Stromal cell of bone marrow (primary cell): ENCODE results near the gene KRTAP4-1.
"Not testable (repeated sequence)": the region's sequence is repeated elsewhere in the genome, so short reads cannot be mapped to it uniquely, and the experiment has no call there.

Experiments
- DNase-seq: peaks from one replicate; pipeline ENCODE4 v3.0.0-alpha.2; 2012; ENCODE audit warnings: low read depth

The KRTAP4-1 gene

DNA sequence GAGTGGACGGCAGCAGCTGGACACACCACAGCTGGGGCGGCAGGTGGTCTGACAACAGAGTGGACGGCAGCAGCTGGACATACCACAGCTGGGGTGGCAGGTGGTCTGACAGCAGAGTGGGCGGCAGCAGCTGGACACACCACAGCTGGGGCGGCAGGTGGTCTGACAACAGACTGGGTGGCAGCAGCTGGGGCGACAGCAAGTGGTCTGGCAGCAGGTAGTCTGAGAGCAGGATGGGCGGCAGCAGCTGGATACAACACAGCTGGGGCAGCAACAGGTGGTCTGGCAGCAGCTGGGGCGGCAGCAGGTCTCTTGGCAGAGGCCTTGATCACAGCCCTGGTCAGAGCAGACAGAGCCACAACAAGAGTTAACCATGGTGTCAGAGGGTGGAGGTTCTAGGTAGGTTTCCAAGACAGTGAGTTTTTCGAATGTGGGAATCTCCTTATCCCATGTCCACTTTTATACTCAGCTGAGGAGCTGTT, at the start of gene KRTAP4-1:
Gene KRTAP4-1, minus strand, starts transcription at position 432 of the 482 bp plus-strand sequence. Its CDS starts 57 bp downstream, at position 375.
- DNase-seq = no peak

DNA sequence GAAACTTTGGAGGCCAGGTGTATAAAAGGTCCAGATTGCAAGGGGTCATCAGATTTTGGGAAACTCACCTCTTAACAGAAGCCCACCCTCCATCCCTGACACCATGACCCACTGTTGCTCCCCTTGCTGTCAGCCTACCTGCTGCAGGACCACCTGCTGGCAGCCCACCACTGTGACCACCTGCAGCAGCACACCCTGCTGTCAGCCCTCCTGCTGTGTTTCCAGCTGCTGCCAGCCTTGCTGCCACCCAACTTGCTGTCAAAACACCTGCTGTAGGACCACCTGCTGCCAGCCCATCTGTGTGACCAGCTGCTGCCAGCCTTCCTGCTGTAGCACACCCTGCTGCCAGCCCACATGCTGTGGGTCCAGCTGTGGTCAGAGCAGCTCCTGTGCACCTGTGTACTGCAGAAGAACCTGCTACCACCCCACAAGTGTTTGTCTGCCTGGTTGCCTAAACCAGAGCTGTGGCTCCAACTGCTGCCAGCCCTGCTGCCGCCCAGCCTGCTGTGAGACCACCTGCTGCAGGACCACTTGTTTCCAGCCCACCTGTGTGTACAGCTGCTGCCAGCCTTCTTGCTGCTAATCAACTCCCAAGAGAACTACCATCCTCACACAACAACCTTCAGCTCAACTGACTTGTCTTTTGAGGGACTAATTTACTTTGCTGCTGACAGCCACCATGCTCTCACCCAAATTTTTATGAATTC, 47.8 kb upstream of the KRTAP4-1 start, which contains the start of gene KRTAP9-3:
Gene KRTAP9-3, plus strand, starts transcription at position 51 of the 707 bp plus-strand sequence. Its CDS starts 53 bp downstream, at position 104.
- DNase-seq = not testable (repeated sequence)

DNA sequence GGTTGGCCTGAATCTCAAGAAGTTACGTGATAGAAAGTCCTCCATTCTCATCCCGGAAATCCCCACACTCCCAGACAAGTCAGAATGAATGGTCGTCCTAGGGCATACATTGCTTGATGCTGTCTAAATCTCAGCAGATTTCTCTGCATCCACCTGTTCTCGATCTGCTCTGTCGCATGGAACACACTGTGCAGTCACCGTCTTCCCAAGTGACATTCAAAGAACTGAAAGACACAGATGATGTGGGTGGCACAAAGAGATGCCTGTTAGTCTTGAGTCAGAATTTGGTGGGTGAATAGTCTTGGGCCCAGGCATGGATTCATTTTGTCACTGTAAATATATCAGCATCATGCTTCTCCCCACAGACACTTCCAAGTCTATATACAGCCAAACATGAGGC, 47.0 kb upstream of the KRTAP4-1 start:
- DNase-seq = no peak

DNA sequence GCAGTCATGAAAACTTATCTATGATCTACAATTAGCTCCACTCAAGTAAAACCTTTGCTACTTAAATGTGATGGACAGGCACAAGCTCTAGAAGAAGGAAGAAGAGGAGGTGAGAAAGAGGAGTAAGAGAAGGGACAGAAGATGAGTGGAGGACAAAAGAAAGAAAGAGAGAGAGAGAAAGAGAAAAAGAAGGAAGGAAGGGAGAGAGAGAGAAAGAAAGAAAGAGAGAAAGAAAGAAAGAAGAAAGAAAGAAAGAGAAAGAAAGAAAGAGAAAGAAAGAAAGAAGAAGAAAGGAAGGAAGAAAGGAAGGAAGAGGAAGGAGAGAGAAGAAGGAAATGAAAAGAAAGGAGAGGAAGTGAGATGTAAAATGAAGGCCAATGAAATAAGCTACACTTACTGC, 45.4 kb upstream of the KRTAP4-1 start:
- DNase-seq = no peak

DNA sequence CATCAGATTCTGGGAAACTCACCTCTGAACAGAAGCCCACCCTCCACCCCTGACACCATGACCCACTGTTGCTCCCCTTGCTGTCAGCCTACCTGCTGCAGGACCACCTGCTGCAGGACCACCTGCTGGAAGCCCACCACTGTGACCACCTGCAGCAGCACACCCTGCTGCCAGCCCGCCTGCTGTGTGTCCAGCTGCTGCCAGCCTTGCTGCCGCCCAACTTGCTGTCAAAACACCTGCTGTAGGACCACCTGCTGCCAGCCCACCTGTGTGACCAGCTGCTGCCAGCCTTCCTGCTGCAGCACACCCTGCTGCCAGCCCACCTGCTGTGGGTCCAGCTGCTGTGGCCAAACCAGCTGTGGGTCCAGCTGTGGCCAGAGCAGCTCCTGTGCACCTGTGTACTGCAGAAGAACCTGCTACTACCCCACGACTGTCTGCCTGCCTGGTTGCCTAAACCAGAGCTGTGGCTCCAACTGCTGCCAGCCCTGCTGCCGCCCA, 41.9 kb upstream of the KRTAP4-1 start, which contains the start of gene KRTAP9-2:
Gene KRTAP9-2, plus strand, starts transcription at position 51 of the 498 bp plus-strand sequence. Its CDS starts 7 bp downstream, at position 58.
- DNase-seq = not testable (repeated sequence)

DNA sequence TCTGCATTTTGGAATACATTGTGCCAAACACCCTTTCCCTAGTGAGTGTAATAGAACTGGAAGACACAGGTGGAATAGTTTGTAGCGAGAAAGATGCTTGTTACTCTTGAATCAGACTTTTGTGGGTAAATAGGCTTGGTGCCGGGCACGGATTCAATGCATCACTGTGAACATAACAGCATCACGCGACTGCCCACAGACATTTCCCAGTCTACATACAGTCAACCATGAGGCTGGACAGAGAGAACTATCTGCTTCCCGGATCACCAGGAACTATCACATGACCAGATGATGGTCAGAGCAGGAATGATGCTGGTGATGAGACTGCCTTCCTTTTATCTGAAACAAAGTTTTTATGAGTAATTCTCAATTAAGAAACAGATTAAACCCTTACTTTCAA, 41.3 kb upstream of the KRTAP4-1 start:
- no peak for DNase-seq

DNA sequence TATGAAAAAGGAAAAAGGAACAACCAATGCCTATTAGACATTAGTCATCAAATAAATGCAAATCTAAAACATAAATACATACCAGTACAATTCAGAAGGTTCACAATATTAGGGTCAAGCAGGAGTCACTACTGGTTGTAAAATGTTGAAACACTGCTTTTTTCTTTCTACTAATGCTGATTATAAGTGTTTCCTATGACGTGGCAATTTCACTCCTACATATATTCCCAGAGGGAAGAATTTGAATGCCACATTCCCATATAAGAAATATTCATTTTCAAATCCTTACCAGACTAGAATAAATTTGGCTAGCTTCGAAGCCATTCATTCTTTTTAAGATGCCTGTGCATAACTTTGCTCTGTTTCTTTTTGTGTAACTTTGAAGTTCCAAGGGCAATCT, 39.1 kb upstream of the KRTAP4-1 start:
- DNase-seq = peak; percentile 1

DNA sequence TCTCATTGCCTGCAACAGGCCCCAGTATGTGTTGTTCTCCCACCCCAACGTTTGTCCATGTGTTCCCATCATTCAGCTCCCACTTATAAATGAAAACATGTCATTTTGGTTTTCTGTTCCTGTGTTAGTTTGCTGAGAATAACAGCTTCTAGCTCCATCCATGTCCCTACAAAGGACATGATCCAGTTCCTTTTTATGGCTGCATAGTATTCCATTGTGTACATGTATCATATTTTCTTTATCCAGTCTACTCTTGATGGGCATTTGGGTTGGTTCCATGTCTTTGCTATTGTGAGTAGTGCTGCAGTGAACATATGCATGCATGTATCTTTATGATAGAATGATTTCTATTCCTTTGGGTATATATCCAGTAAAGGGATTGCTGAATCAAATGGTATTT, 31.0 kb upstream of the KRTAP4-1 start:
- DNase-seq = no peak

DNA sequence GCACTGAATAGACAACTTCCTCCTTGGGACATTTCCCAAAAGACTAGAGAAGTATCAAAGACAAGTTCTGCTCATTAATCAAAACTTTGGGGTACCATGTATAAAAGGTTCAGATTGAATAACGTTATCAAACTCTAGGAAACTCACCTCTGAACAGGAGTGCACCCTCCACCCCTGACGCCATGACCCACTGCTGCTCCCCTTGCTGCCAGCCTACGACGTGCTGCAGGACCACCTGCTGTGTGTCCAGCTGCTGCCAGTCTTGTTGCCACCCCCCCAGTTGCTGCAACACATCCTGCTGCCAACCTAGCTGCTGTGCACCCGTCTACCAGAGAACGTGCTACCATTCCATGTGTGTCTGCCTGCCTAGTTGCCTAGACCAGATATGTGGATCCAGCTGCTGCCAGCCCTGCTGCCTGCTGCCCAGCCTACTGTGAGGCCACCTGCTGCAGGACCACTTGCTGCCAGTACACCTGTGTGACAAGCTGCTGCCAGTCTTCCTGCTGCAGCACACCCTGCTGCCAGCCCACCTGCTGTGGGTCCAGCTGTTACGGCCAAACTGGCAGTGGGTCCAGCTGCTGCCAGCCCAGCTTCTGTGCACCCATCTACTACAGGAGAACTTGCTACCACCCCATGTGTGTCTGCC, 27.9 kb upstream of the KRTAP4-1 start:
- DNase-seq = no peak

DNA sequence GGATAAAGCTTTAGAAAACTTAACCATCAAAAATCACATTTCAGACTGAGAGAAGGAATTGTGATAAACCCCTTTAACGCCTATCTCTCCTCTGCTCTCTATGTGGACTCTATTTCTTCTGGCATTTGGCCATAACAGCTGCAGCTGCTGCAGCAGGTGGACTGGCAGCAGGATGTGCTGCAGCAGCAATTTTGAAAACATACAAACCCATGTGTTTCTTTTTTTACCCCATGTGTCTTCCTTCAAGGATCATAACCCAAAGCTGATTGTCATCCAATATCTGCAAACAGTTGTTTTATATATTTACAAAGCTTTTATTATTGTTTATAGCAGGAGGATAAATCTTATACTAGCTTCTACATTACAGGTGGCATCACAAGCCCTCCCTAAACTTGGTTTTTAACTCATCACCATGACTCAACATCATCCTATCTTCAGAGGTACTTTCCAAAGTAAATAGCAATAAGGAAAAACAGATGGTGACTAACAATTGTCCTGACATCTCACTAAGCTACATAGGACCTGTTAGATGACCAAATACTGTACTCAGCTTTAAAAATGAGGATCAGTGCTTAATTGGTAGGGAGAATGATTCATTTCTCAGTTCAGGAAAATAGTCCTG, 27.2 kb upstream of the KRTAP4-1 start:
- peak; percentile 30 for DNase-seq

DNA sequence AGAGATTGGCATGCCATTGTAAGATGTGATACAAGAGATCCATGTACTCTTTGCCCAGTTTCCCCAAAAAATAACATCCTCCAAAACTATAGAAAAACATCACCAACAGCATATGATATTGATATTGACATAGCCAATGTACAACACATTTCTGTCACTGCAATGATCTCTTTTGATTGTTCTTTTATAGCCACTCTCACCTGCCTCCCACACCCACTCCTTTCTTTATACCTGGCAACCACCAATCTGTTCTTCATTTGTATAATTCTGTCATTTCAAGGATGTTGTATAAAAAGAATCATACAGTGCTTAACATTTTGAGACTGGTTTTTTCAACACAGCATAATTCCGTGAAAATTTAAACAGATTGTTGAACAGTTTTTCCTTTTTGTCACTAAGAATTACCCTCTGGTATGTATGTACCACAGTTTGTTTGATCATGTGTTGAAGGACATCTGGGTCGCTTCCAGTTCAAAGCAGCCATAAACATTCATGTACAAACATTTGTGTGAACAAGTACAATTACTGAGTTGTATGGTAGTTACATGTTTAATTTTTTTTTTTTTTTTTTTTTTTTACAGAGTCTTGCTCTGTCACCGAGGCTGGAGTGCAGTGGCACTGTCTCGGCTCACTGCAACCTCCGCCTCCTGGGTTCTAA, 14.8 kb upstream of the KRTAP4-1 start:
- no peak for DNase-seq

DNA sequence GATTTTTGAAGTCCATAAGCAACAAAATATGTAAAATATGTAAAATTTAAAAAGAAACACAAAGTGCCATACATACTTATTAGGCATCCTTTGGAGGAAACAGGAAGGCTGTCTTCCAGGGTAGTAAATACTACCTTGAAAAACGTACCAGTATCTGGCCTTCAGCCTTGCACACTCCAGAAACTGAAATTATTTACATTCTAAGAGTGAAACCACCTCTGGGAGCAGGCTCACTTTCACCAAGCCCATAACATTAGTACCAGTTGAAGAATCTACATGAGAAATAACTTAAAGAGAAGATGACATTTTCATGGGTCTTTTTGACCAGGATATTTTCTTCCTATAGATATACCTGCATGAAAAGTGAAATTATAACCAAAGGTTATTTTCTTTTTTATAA, 11.4 kb upstream of the KRTAP4-1 start:
- no peak for DNase-seq

DNA sequence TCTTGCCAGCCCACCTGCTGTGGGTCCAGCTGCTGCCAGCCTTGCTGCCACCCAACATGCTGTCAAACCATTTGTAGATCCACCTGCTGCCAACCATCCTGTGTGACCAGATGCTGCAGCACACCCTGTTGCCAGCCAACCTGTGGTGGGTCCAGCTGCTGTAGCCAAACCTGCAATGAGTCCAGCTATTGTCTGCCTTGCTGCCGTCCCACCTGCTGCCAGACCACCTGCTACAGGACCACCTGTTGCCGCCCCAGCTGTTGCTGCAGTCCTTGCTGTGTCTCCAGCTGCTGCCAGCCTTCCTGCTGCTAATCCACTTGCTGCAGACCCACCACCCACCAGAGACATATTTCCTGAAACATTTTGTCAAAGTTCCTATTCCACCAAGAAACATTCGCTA, 5.6 kb upstream of the KRTAP4-1 start:
- DNase-seq = no peak

DNA sequence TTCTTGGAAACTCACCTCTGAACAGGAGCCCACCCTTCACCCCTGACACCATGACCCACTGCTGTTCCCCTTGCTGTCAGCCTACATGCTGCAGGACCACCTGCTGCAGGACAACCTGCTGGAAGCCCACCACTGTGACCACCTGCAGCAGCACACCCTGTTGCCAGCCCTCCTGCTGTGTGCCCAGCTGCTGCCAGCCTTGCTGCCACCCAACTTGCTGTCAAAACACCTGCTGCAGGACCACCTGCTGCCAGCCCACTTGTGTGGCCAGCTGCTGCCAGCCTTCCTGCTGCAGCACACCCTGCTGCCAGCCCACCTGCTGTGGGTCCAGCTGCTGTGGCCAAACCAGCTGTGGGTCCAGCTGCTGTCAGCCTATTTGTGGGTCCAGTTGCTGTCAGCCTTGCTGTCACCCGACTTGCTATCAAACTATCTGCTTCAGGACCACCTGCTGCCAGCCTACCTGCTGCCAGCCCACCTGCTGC, 5.2 kb upstream of the KRTAP4-1 start, which contains the start of gene KRTAP9-1:
Gene KRTAP9-1, plus strand, starts transcription at position 51 of the 482 bp plus-strand sequence. Its CDS starts 0 bp downstream, at position 51.
- DNase-seq = not testable (repeated sequence)

DNA sequence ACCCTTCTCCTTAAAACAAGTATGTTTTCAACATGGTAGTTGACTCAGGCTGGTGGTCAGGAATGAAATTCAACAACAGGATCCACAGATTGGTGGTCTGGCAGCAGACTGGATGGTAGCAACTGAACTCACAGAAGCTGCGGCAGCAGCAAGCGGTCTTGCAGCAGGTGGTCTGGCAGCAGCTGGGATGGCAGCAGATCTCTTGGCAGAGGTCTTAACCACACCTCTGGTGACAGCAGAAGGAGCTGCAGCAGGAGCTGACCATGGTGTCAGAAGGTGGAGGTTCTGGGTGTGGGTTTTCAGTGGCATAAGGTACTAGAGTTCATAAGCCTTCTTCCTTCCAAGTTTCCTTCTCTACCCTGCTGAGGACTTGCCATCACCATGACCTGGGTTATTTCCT, 2.2 kb upstream of the KRTAP4-1 start:
- DNase-seq = no peak

DNA sequence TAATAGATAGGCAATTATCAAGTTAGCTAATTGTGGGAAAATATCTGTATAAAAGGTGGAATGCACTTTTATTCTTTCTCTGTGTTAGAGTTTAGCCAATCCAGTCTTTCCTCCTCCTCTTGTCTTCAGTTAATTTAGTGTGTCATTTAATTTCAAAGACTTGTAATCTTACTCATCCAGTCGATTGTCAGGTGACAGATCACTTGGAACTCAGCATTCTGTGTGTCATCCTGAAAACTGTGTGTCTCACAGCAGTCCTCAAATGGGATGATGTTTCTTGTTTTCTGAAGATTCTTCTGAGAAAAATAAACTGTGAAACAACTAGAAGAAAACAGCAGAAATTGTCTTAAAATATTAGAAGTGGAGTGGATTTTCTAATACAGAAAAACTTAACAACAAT, 290 bp upstream of the KRTAP4-1 start:
- DNase-seq = no peak

DNA sequence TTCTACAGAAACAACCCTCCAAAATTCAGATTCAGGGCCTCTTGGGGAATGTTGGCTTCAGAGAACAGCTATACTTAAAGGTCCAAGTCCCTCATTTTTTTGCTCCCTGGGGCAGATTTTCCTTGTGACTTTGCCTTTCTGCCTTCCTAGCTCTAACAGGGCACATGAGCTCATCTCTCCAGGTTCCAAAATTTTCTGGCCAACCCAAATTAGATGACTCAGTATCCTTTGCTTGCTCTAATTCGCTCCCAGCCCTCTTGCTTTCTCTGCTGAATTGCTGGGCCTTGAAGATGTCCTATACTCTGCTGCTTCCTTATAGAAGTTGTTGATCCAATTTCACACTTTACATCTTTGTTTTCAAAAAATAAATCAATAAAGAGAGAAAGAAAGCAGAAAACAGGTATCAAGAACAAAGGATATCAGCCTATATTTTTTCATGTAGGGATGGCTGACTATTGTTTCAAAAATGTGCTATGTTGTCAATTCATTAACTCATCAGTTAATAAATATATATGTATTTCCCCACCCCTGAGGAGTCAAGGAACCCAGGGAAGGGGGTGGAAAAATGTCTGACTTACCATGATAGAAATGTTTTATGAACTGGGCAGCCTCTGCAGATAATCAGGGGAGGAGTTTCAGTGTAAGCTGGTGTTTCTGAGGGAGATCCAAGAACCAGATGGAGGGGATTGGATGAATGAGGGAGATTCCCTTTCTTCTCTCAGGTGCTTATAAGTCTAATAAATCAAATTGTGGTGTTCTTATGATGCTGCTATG, 5.7 kb downstream of the KRTAP4-1 start:
- peak; percentile 79 for DNase-seq

DNA sequence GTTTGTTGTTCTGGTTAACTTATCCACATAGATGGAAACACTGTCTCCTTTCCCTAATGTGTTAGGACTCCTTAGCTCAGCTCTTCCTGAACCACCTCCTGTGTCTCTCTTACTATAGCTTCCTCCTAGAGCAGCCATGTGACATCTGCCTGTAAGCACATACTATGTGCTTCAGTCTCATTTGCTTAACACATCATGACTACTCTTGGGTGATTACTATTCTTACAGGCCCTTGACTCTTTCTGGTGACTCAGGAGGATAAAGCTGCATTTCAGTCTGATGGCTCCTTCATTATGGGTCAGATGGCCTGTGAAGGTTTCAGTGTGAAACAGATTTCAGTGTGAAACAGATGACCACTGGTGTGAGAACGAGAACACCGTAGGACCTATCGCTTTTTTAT, 6.4 kb downstream of the KRTAP4-1 start:
- peak; percentile 70 for DNase-seq

DNA sequence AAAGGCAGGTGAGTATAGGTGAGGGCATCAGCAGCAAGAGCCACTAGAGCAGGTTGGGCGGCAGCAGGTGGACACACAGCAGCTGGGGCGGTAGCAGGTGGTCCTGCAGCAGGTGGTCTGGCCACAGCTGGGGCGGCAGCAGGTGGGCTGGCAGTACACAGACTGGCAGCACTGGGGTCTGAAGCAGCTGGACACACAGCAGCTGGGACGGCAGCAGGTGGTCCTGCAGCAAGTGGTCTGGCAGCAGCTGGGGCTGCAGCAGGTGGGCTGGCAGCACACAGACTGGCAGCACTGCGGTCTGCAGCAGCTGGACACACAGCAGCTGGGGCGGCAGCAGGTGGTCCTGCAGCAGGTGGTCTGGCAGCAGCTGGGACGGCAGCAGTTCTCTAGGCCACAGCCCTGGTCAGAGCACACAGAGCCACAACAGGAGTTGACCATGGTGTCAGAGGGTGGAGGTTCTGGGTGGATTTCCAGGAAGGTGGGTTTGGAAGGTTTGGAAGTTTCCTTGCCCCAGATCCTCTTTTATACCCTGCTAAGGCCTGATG, 6.9 kb downstream of the KRTAP4-1 start, which contains the start of gene KRTAP4-2:
Gene KRTAP4-2, minus strand, starts transcription at position 495 of the 545 bp plus-strand sequence. Its CDS starts 57 bp downstream, at position 438.
- DNase-seq = no peak

DNA sequence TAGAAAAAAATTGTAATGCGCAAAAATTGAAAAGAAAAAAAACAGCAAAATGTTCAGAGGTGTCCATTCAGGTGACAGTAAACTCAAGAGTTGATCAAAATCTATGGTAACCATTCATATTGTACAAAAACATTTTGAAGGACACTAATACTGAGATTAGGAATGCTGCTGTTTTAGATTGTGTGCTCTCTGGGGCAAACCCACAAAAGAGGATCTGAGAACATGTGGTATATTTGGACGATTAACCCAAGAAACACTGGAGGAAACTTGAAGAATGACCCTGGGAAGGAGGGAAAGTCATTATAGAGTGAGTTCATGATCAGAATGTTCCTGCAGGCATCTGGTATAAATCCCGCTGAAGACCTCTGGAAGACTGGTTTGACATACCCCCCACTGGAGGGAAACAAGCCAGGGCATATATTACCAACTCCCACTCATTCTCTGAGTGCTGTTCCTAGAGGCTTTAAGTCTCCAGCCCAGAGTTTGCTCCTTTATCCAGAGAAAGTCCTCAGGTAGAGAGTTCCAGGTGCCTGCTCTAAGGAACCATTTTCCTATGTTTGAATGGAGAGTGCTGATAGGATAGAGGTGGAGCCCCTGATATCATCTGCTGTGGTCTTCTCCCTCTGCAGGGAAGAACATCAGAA, 7.8 kb downstream of the KRTAP4-1 start:
- no peak for DNase-seq
